GM21528 (cell line): Measurements from ENCODE around the gene LPCAT2.
"Not testable (repeated sequence)": the region's sequence is repeated elsewhere in the genome, so short reads cannot be mapped to it uniquely, and the experiment has no call there.

Experiments
- ATAC-seq: cut with Tn5 transposase; IDR thresholded peaks from one replicate; pipeline ENCODE4 v1.9.1; 2021; ENCODE audit warnings: mild to moderate bottlenecking, moderate library complexity; ENCODE audit not compliant: unreplicated experiment, low FRiP score

The LPCAT2 gene

DNA sequence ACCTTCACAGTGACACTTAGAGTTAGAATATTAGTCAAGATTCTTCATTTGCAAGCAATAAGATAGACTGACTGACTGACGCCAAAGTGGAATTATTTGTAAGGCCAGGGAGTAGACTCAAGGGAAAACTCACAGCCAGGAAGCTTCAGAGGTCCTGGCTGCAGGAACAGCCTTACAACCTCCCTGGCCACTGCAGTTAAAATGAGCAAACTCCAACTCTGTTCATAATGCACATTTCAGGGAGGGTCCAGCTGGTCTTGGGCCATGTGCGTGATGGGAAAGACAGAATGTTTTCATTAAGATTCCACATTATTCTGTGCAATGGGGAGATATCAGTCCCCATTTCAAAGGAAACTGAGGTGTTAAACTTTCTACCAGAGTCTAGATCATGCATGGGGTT lies 67.5 kb downstream of the LPCAT2 start:
- ATAC-seq = no peak

DNA sequence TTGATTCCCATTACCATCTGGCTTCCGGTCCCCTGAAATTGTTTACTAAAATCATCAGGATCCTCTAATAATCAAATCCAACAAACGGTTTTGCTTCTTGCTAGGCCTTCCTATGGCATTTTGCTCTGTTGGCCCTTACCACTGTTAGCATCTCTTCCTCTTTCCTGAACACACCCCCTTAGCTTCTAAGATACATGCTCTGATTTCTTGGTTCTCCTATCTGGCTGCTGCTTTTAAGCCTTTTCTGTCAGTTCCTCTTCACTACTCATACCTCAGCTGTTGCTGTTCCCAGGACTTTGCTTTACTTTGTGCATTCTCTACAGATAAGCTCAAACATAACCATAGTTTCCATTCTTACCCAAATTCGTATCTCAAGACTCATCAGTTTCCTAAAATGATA lies 69.0 kb downstream of the LPCAT2 start:
- no peak for ATAC-seq

DNA sequence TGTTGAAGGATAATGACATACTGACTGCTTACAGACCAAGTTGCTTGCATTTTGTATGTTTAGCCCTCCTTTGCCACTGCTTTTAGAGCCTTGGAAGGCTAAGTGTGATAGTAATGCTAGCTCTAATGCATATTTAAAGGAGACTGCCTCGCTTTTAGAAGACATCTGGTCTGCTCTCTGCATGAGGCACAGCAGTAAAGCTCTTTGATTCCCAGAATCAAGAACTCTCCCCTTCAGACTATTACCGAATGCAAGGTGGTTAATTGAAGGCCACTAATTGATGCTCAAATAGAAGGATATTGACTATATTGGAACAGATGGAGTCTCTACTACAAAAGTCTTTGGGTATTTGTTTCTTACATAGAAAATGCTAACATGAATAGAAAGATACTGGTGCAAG lies 76.8 kb downstream of the LPCAT2 start:
- ATAC-seq = no peak

DNA sequence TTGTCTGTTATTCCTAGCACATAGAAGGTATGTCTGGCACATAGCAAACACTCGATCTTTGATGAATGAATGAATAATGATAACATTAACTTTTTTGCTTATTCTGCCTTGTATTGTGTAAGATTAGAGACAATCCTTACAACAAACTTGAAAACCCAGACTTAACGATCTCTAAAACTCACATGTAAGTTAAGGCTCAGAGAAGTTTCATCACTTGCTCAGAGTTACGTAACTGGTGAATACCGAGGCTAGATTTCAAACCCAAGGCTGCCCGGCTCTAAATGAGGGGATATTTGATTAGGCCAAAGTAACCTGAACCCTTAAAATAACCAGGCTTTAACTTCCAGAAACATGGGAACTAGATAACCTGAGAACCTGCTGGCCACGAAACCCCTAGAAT lies 79.9 kb downstream of the LPCAT2 start:
- ATAC-seq = no peak

DNA sequence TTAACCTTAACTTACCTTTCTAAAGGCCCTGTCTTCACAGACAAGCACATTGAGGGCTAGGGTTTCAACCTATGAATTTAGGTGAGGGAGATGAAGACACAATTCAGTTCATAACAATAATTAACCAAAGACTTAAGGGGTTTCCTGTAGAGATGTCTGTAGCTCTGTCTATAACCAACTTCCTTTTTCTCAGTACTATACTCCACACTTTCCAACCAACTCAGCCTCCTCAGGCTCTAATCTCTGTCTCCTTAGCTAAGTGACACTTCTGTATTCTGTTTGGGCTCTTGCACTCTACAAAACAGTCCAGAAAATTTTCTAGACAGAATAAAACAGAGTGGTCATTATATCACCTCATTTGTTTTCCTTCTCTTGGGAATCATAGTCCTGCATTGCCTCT lies 83.4 kb downstream of the LPCAT2 start:
- ATAC-seq = no peak

DNA sequence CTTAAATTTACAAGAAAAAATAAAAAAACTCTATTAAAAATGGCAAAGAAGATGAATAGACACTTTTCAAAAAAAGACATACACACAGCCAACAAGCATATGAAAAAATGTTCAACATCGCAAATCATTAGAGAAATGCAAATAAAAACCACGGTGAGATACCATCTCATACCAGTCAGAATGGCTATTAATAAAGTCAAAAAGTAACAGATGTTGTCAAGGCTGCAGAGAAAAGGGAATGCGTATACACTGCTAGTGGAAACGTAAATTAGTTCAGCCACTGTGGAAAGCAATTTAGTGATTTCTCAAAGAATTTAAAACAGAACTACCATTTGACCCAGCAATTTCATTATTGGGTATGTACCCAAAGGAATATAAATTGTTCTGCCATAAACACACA lies 89.1 kb downstream of the LPCAT2 start:
- ATAC-seq = no peak

DNA sequence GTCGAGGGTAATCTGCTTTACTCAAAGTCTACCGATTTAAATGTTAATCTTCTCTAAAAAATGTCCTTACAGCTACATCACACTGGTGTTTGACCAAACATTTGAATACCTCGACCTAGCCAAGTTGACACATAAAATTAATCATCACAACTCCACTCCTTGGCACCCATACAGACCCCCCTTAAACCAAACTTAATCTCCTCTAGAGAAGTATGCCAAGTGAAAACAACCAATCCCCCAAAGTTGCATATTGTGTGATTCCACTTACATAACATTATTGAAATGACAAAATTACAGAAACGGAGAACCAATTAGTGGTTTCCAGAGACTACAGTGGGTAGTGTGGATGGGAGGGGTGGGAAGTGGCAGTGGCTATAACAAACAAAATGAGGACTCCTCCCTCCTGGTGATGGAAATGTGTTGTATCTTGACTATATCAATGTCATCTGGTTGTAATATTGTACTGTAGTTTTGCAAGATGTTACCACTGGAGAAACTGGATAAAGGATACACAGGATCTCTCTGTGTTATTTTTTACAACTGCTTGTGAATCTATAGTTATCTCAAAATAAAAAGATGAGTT lies 97.0 kb downstream of the LPCAT2 start:
- no peak for ATAC-seq

DNA sequence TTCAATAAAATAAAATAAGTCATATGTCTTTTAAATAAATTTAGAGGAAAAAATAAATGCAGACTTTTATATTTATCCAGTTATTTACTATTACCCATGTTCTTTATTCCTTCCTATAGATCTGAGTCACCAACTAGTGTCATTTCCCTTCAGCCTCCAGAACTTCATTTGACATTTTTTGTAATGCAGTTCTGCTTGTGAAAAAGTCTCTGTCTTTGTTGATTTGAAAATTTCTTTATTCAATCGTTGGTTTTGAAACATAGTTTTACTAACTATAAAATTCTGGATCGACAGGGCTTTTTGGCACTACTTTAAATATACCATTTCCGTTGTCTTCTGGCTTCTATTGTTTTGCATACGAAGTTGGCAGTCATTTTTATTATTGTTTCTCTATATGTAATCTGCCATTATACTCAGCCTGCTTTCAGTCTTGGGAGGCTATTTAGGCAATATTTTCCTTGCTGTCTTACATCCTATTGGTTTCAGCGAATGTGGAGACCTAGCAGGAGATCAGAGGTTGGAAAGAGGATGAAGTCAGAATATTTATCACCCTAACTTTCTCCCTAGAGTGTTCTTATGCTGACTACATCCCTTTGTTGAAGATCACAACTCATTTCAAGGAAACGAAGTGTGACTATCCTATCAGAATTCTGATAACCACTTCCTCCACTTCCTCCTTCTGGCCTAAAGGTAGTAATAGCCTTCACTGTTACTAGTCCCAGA lies 104.9 kb downstream of the LPCAT2 start:
- no peak for ATAC-seq

DNA sequence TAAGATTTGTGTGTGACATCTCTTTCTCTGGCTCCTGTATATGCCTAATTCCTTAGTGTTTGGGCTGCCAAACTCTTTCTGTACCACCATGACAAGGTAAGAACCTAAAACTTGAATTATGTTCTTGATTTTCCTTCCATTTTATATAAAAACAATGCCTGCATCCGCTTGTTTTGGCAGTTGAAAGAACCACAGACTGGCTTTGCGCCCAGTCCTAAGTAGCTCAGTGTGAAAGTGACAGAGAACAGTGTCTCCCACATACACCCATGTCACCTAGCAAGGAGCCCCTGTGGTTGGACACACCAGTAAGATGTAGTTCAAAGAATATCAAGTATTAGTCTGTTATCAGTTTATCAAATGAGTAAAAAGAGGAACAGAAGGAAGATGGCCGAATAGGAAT lies 106.2 kb downstream of the LPCAT2 start:
- no peak for ATAC-seq

DNA sequence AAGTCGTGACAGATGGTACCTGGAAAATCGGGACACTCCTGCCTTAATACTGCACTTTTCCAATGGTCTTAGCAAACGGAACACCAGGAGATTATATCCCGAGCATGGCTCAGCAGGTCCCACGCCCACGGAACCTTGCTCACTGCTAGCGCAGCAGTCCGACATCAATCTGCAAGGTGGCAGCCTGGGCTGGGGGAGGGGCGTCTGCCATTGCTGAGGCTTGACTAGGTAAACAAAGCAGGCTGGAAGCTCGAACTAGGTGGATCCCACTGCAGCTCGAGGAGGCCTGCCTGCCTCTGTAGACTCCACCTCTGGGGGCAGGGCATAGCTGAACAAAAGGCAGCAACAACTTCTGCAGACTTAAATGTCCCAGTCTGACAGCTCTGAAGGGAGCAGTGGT lies 106.8 kb downstream of the LPCAT2 start:
- not testable (repeated sequence) for ATAC-seq

DNA sequence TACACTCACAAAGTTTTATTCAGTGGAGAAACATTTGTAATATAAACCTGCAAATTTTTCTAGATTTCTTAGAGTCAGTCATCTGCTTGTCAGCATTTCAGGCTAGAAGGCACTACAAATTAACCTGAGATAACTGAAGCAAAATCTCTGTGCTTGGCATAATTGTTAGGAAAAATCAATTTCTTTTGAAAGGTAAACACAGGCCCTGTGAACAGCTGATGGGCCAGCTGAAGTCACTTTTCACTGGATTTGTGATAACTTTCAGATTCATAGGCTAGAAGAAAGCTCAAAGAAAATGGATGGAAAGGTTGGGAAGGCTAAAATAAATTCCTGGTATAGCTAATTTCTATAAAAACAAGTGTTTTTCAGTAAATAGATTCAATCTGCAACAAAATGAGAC lies 112.9 kb downstream of the LPCAT2 start:
- ATAC-seq = no peak

DNA sequence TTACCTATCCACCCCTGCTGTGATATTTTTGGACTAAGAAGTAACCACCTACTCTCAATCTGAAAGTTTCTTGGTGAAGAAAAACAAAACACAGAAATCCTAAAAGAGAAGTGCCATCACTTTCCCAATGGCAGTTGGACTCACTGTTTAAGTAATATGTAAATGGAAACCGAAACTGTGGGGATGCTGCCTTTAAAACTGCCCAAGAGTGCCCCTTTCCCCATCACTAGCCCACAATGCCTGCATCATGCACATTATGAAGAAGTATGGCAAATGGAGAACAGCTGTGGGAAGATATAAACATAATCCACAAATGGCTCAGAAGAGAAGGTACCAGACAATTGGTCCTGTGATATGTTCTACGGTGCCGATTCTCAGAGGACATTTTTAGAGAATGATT lies 113.4 kb downstream of the LPCAT2 start:
- no peak for ATAC-seq

DNA sequence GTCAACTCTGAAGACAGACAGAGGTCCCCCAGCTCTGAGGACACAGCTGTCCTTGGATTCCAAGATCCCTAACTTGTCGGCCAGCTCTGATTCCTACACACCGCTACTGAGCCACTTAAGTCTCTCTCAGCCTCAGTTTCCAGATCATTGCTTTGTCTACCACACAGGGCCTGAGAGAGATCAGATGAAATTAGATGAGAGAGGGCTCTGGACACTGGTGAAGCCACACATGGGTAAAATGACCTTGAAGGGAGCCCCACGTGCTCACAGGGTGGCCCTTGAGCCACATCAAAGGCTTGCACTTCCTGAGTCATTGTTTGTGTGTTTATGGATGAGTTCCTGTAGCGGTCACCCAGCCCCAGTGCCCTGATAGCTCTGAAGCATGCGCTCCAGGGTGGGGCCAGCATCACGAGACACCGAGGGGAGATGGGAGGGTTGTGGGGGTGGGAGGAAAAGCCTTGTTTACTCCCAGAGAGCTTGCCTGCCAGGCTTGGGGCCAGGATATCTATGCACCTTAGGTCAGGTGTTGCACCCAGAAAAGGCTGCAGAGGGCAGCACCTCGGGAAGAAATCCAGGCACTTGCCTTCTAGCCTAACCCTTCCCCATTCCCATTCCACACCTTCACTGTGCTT lies 114.2 kb downstream of the LPCAT2 start:
- ATAC-seq = no peak

DNA sequence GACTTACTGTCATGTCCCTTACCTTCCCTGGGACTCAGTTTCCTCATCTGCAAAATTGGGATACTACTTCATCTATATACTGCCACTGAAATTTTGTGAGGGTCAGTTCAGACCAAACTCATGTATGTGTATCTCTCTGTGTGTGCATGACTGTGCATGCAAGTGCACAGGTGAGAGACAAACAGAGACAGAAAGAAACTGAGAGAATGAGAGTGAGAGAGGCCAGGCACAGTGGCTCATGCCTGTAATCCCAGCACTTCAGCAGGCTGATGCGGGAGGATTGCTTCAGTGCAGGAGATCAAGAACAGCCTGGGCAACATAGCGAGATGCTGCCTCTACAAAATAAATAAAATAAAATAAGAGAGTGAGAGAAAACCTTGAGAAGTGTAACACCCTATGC lies 114.8 kb downstream of the LPCAT2 start:
- no peak for ATAC-seq

DNA sequence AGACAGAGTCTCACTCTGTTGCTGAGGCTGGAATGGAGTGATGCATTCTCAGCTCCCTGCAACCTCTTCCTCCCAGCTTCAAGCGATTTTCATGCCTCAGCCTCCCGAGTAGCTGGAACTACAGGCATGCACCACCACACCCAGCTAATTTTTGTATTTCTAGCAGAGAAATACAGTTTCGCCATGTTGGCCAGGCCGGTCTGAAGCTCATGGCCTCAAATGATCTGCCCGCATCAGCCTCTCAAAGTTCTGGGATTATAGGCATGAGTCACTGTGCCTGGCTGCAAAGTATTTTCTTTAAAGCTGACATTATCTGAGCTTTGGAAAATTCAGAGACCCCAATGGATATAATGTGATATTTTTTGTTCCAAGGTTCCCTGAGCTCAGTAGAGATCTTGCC lies 115.8 kb downstream of the LPCAT2 start:
- ATAC-seq = no peak

DNA sequence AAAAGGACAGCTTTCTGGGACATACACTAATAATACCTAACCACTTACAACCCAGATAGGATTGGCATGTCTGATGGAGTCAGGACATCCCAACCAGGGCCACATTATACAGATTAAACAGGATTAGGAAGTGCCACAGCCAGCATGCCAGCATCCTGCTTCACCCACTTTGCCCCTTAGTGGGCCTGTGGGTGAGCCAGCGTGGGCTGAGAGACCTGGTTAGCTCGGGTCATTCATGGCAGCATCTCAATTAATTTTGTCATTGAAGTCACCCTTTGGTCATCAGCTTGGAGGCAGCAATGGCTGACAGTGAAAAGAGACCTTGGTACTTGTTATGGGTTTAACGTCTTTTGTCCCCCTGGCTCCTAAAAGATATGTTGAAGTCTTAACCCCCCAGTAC lies 117.0 kb downstream of the LPCAT2 start:
- ATAC-seq = no peak

DNA sequence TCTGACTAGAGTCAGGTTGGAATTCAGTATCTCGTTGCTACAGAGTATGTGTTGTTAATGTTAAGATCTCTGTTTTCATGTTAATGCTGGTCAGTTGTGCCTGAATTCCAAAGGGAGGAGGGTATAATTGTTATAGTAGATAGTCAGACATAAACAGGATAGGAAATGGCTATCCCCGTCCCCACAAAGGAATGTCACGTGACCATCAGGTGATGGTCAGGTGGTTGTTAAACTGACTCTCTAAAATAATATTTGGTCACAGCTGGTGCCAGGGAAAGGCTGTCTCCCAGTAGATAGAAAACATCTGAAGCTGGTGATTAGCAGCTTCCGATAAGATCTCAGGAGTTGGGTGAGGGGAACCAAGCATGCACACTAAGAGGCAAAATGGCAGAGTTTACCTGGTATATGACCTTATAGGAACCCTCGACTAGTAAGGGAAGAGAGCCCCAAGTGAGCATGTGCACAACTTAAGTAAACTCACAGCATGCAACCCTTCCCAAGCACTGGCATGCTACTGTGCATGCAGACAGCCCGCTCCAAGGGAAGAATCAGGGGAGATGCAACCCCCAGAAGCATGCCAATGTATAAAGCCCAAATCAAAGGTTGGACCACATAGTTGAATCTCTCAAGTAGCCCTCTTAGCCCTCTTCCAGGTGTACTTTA lies 119.6 kb downstream of the LPCAT2 start:
- no peak for ATAC-seq

DNA sequence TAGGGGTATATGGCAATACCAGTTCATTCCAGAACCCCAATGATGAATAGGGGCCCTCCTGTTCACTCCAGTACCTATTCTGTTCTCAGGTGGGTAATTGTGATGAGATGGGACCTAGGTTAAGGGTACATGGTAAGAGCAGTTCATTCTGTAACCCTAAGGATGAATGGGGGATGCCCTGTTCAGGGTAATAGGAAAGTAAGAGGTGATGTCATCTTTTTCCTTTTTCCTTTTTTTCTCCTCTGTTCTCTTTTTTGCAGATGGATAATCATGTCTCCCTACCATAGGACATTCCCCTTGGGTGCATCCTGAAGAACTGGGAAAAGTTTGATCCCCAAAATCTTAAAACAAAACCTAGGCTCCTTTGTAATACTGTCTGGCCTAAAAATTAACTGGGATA lies 121.9 kb downstream of the LPCAT2 start:
- no peak for ATAC-seq

DNA sequence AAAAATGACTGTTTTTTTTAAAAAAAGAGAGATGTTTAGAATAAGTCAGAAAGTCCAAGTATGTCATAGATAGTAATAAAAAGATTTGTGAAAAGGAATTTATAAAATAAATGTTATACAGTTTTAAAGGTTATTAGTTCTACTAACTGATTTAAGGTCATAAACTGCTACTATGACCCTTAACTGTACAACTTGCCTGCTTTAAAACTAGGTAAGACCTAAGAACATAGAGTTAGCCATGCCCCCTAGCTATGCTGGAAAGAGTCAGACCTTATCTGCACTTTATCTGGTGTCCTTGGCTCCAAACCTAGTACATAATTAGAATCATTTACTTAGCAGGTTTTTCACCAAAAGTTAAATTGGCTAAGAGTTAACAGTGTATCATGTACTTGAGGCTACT lies 123.4 kb downstream of the LPCAT2 start:
- ATAC-seq = no peak

DNA sequence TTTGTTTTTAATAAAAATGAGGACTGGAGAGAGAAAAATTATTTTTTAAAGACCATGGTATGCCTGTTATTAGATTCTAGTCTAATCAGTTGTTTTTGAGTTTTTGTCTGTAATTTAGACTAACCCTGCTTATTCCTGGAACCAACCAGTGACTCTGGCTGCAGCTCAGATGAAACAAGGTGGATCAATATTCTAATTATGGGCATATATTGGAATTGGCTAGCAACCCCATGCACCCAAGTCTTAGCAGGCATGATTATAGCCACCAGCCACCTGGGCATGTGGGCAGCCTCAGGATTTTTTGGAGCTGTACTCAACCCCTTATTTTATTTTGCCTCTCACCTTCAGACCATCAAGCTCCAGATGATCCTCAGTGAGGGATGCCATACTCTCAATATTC lies 125.3 kb downstream of the LPCAT2 start:
- ATAC-seq = no peak
